Stimulated activated CD4-positive, alpha-beta T cell treated with anti-CD3 and anti-CD28 coated beads, TNF-alpha, amount 100 ng/mL, for 24 hours (primary cell): Measurements from ENCODE around the gene GPBAR1.

Source experiments
- DNase-seq, 3 experiments: peaks; one replicate each; pipeline ENCODE4 v3.0.0-alpha.2; 2020; ENCODE audit warnings: low read depth in 3 of 3

GPBAR1 gene

GRCh38 chr2:218244204-218244603, 16.6 kb upstream of the GPBAR1 start:
- no peak for DNase-seq

- no peak for DNase-seq
Measured at GRCh38 chr2:218244665-218245064, 16.1 kb upstream of the GPBAR1 start.

- DNase-seq, result no peak
Measured at GRCh38 chr2:218245214-218245613, 15.6 kb upstream of the GPBAR1 start.

- no peak for DNase-seq
Measured at GRCh38 chr2:218249691-218250090, 11.1 kb upstream of the GPBAR1 start.

GRCh38 chr2:218252509-218253231, 8.1 kb upstream of the GPBAR1 start:
- DNase-seq, result no peak

- DNase-seq, result no peak
Measured at GRCh38 chr2:218253232-218253625, 7.6 kb upstream of the GPBAR1 start.

GRCh38 chr2:218255446-218255845, 5.4 kb upstream of the GPBAR1 start:
- DNase-seq, result no peak

- no peak for DNase-seq
Measured at GRCh38 chr2:218256612-218257350, 4.0 kb upstream of the GPBAR1 start.

GRCh38 chr2:218257390-218257981, 3.3 kb upstream of the GPBAR1 start:
- peak; percentile 40 to 62 (median 42) for DNase-seq

- no peak for DNase-seq
Measured at GRCh38 chr2:218259099-218259961, 1.5 kb upstream of the GPBAR1 start.

GRCh38 chr2:218260166-218260565, 649 bp upstream of the GPBAR1 start:
- DNase-seq, result no peak

GRCh38 chr2:218261423-218262236, 815 bp downstream of the GPBAR1 start:
- no peak for DNase-seq

GRCh38 chr2:218262237-218262600, 1.4 kb downstream of the GPBAR1 start:
- no peak for DNase-seq

- no peak for DNase-seq
Measured at GRCh38 chr2:218262631-218263586, 2.1 kb downstream of the GPBAR1 start.

GRCh38 chr2:218263817-218264641, 3.2 kb downstream of the GPBAR1 start:
- DNase-seq, result no peak

GRCh38 chr2:218264773-218265561, 4.2 kb downstream of the GPBAR1 start:
- no peak for DNase-seq

- DNase-seq, result no peak
Measured at GRCh38 chr2:218265626-218266025, 4.8 kb downstream of the GPBAR1 start.

- DNase-seq, result no peak
Measured at GRCh38 chr2:218266316-218266979, 5.6 kb downstream of the GPBAR1 start.
